RWPE2 (cell line): ENCODE measurements around the gene SFMBT2.

ENCODE experiments used
- ATAC-seq: fragments of 200-7000 bp; cut with Tn5 transposase; 3 replicates; pipeline ENCODE4 v1.9.1; 2021; ENCODE audit warnings: low read depth
- DNase-seq: peaks from one replicate; pipeline ENCODE4 v3.0.0-alpha.2; 2020; ENCODE audit warnings: low spot score
- H3K27ac ChIP-seq: fragments of 450-650 bp; 2 replicates; pipeline ENCODE4 v1.5.1; 2017; ENCODE audit warnings: mild to moderate bottlenecking; ENCODE audit not compliant: poor library complexity, severe bottlenecking
- H3K27me3 ChIP-seq: fragments of 250-450 bp; sonication (Bioruptor Pico); 2 replicates; pipeline ENCODE4 v1.5.1; 2021; ENCODE audit warnings: mild to moderate bottlenecking, moderate library complexity; ENCODE audit not compliant: insufficient read depth, poor library complexity, severe bottlenecking
- H3K36me3 ChIP-seq: fragments of 250-450 bp; sonication (Bioruptor Pico); 2 replicates; pipeline ENCODE4 v1.5.1; 2020; ENCODE audit warnings: low read depth, mild to moderate bottlenecking, moderate library complexity
- H3K4me1 ChIP-seq: fragments of 250-450 bp; sonication (Bioruptor Pico); 2 replicates; pipeline ENCODE4 v1.5.1; 2021; ENCODE audit warnings: mild to moderate bottlenecking, moderate library complexity; ENCODE audit not compliant: insufficient read depth, poor library complexity, severe bottlenecking
- H3K4me3 ChIP-seq: fragments of 250-450 bp; sonication (Bioruptor Pico); 2 replicates; pipeline ENCODE4 v1.5.1; 2021; ENCODE audit warnings: mild to moderate bottlenecking, moderate library complexity; ENCODE audit not compliant: severe bottlenecking
- H3K9me3 ChIP-seq: fragments of 250-450 bp; sonication (Bioruptor Pico); 2 replicates; pipeline ENCODE4 v1.5.1; 2021; ENCODE audit warnings: mild to moderate bottlenecking, moderate library complexity; ENCODE audit not compliant: severe bottlenecking
- CTCF ChIP-seq: fragments of 450-650 bp; IDR thresholded peaks from one replicate; pipeline ENCODE4 v1.5.1; 2017; ENCODE audit warnings: mild to moderate bottlenecking, moderate library complexity; ENCODE audit not compliant: poor library complexity, severe bottlenecking

SFMBT2 gene

GRCh38 chr10:7135188-7135587, 275.6 kb downstream of the SFMBT2 start:
- DNase-seq: no peak
- Histone ChIP-seq H3K4me1 (no peaks in the 10 kb centered on the region), H3K27ac (no peak overlapping the region), H3K9me3 (no peaks in the 10 kb centered on the region), H3K4me3 (no peak overlapping the region), H3K27me3 (peaks cover 7% of the 10 kb centered on the region), H3K36me3 (no peaks in the 10 kb centered on the region)
- no peak for ATAC-seq
- TF ChIP-seq CTCF: no peak

- DNase-seq: no peak
Measured at GRCh38 chr10:7134448-7134847, 276.4 kb downstream of the SFMBT2 start.

GRCh38 chr10:7133958-7134357, 276.9 kb downstream of the SFMBT2 start:
- DNase-seq (no peak), ATAC-seq (no peak)
- no peak overlapping the region for H3K4me3 ChIP-seq
- no peaks in the 10 kb centered on the region for H3K4me1 ChIP-seq
- no peak for TF ChIP-seq CTCF
- no peaks in the 10 kb centered on the region for H3K36me3 ChIP-seq
- no peaks in the 10 kb centered on the region for H3K9me3 ChIP-seq
- no peak overlapping the region for H3K27ac ChIP-seq
- peaks cover 7% of the 10 kb centered on the region for H3K27me3 ChIP-seq

More at GRCh38 chr10:7134448-7134847, 276.4 kb downstream of the SFMBT2 start:
- Histone ChIP-seq H3K27me3 (peaks cover 7% of the 10 kb centered on the region), H3K9me3 (no peaks in the 10 kb centered on the region), H3K4me1 (no peaks in the 10 kb centered on the region), H3K27ac (no peak overlapping the region), H3K4me3 (no peak overlapping the region), H3K36me3 (no peaks in the 10 kb centered on the region)
- TF ChIP-seq CTCF: no peak
- no peak for ATAC-seq

GRCh38 chr10:7133278-7133677, 277.6 kb downstream of the SFMBT2 start:
- Histone ChIP-seq H3K27me3 (peaks cover 7% of the 10 kb centered on the region), H3K4me1 (no peaks in the 10 kb centered on the region), H3K36me3 (no peaks in the 10 kb centered on the region), H3K4me3 (no peak overlapping the region), H3K9me3 (no peaks in the 10 kb centered on the region), H3K27ac (no peak overlapping the region)
- TF ChIP-seq CTCF: no peak
- DNase-seq: no peak
- no peak for ATAC-seq

GRCh38 chr10:7130191-7130911, 280.5 kb downstream of the SFMBT2 start:
- peaks cover 13% of the 10 kb centered on the region for H3K27me3 ChIP-seq
- no peaks in the 10 kb centered on the region for H3K36me3 ChIP-seq
- H3K9me3 ChIP-seq: no peaks in the 10 kb centered on the region
- no peak overlapping the region for H3K27ac ChIP-seq
- DNase-seq: no peak
- H3K4me1 ChIP-seq: no peaks in the 10 kb centered on the region
- no peak for TF ChIP-seq CTCF
- ATAC-seq: no peak
- H3K4me3 ChIP-seq: no peak overlapping the region
